Measurements from ENCODE around the gene RGL1. TPM values are rescaled to one million over a fixed set of nuclear protein-coding genes. Genes with fewer than 3 reads are reported as not detected.

The RGL1 gene
- total RNA-seq, 1 experiment from 2014 or later, result 1.5 TPM

DNA sequence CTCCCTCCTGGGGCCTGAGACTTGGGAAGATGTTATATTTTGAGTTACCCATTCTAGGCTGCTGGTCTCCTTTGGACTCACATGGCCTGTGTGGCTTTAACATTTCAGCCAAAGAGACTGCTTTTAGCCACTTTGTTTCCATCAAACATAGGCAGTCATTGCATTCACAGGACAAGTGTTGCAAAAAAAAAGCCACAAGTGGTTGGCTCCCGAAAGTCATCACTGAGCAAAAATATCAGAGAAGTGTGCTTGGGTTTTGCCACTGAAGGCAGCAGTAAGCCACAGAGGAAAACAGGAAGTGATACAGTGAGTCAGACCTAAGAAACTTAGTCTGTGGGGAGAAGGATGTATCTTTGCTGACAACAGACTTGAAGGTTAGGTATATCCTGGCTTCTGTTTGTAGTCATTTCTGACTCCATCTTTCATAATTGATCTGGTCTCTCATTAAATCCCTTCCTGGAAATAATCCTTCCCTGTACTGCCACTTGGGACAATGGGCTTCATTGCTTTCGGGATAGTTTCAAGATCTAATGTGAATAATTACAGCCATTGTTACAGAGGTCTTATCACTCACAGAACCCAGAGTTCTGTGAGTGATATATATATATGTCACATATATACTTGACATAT, 151.8 kb downstream of the RGL1 start:
- peaks cover 10% of the 10 kb centered on the region for H3K4me1 ChIP-seq (ENCODE audit: insufficient read depth, low read length)
- no peaks in the 10 kb centered on the region for H3K36me3 ChIP-seq (ENCODE audit: low read depth, low read length)
- ATAC-seq (peak; percentile 87), DNase-seq (peak; percentile 64)
- H2AFZ ChIP-seq (ENCODE audit: low read length), result 0 out of 2 replicates have a peak overlapping the region, but pooled peaks have one; percentile 38
- H3K27me3 ChIP-seq (ENCODE audit: low read length), result no peaks in the 10 kb centered on the region
- intact Hi-C loops (cut with micrococcal nuclease), result loop anchor here (5.0 to 10.0 kb wide), 2 partner anchors 108 to 266 kb away; no protein-coding TSS in a partner anchor
- no peak overlapping the region for H3K9ac ChIP-seq (ENCODE audit: low read length)
- no peak overlapping the region; the same call in 1 of the 2 replicates for H3K27ac ChIP-seq (ENCODE audit: low read length)
- no peaks in the 10 kb centered on the region for H4K20me1 ChIP-seq (ENCODE audit: low read length)
- ChIA-PET CTCF (no interaction called here), POLR2A (ENCODE audit: unreplicated experiment) (no interaction called here)
- TF ChIP-seq EZH2phosphoT487 (IDR thresholded peaks at IDR 0.05; ENCODE audit: borderline replicate concordance, low read length), result no peak
- TF ChIP-seq, protein P1, sequence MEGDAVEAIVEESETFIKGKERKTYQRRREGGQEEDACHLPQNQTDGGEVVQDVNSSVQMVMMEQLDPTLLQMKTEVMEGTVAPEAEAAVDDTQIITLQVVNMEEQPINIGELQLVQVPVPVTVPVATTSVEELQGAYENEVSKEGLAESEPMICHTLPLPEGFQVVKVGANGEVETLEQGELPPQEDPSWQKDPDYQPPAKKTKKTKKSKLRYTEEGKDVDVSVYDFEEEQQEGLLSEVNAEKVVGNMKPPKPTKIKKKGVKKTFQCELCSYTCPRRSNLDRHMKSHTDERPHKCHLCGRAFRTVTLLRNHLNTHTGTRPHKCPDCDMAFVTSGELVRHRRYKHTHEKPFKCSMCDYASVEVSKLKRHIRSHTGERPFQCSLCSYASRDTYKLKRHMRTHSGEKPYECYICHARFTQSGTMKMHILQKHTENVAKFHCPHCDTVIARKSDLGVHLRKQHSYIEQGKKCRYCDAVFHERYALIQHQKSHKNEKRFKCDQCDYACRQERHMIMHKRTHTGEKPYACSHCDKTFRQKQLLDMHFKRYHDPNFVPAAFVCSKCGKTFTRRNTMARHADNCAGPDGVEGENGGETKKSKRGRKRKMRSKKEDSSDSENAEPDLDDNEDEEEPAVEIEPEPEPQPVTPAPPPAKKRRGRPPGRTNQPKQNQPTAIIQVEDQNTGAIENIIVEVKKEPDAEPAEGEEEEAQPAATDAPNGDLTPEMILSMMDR (conservative IDR thresholded peaks at IDR 0.05; ENCODE audit: low read depth, low read length), result peak; percentile 47; the same call in 1 of the 2 replicates
- no peak for TF ChIP-seq EZH2 (IDR thresholded peaks at IDR 0.05; ENCODE audit: low read length, unreplicated experiment)
- H3K9me3 ChIP-seq (ENCODE audit: low read length), result no peaks in the 10 kb centered on the region
- H3K4me2 ChIP-seq (ENCODE audit: low read length), result no peak overlapping the region
- no peak overlapping the region for H3K4me3 ChIP-seq (ENCODE audit: low read length)
- H3K9me2 ChIP-seq (replicated peaks; ENCODE audit: low read length), result no peaks in the 10 kb centered on the region
- BruUV-seq (replicated peaks), result no TSS peak
- H3F3A ChIP-seq (ENCODE audit: low read length, unreplicated experiment), result no peaks in the 10 kb centered on the region
- H3K79me2 ChIP-seq (ENCODE audit: low read length), result no peaks in the 10 kb centered on the region

DNA sequence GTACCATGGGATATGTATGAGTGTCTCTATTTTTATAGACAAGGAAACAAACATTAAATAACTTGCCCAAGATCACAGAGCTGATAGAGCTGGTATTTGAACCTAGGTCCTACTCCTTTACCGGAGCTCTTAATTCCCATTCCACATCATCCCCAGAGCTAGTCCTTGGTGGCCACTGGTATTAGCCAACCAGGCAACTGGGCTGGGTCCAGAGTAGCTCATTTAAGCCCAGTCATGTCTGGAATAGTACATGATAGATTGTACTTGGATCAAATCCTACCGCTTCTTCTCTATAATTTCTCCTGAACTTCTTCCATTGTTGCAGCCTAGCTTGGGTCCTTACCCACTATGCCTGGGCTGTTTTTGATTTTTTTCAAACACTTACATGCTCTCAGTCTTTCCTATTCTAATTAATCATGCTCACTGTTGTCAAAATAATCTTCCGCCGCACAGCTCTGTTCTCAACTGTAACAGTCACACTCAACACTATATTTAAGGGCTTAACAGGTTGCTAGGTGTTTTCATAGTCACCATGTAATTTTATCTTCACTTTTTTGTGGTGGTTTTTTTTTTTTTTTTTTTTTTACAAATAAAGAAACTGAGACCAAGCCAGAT, 152.4 kb downstream of the RGL1 start:
- intact Hi-C loops (cut with micrococcal nuclease), result loop anchor here (5.0 to 10.0 kb wide), 2 partner anchors 107 to 265 kb away; no protein-coding TSS in a partner anchor
- CTCF ChIA-PET, result no interaction called here

More for the DNA sequence above, 152.4 kb downstream of the RGL1 start:
- no peak overlapping the region for H3K4me2 ChIP-seq (ENCODE audit: low read length)
- H3K9ac ChIP-seq (ENCODE audit: low read length), result no peak overlapping the region
- H3K27me3 ChIP-seq (ENCODE audit: low read length), result no peaks in the 10 kb centered on the region
- DNase-seq (no peak), ATAC-seq (no peak)
- H3K9me2 ChIP-seq (replicated peaks; ENCODE audit: low read length), result no peaks in the 10 kb centered on the region
- no peaks in the 10 kb centered on the region for H3F3A ChIP-seq (ENCODE audit: low read length, unreplicated experiment)
- H2AFZ ChIP-seq (ENCODE audit: low read length), result no peak overlapping the region
- H3K4me3 ChIP-seq (ENCODE audit: low read length), result no peak overlapping the region
- TF ChIP-seq, protein P1 (conservative IDR thresholded peaks at IDR 0.05; ENCODE audit: low read depth, low read length), result no peak
- TF ChIP-seq EZH2phosphoT487 (IDR thresholded peaks at IDR 0.05; ENCODE audit: borderline replicate concordance, low read length) (no peak), EZH2 (IDR thresholded peaks at IDR 0.05; ENCODE audit: low read length, unreplicated experiment) (no peak)
- no peaks in the 10 kb centered on the region for H3K36me3 ChIP-seq (ENCODE audit: low read depth, low read length)
- H3K4me1 ChIP-seq (ENCODE audit: insufficient read depth, low read length), result peaks cover 10% of the 10 kb centered on the region
- H3K9me3 ChIP-seq (ENCODE audit: low read length), result no peaks in the 10 kb centered on the region
- POLR2A ChIA-PET (ENCODE audit: unreplicated experiment), result no interaction called here
- H3K79me2 ChIP-seq (ENCODE audit: low read length), result no peaks in the 10 kb centered on the region
- no peaks in the 10 kb centered on the region for H4K20me1 ChIP-seq (ENCODE audit: low read length)
- no TSS peak for BruUV-seq (replicated peaks)
- no peak overlapping the region; the same call in 1 of the 2 replicates for H3K27ac ChIP-seq (ENCODE audit: low read length)

Data from PC-3 (cell line).